OCI-LY7 (cell line): ENCODE data around the gene EEF1AKMT1. TPM values are rescaled to one million over a fixed set of nuclear protein-coding genes. Genes with fewer than 3 reads are reported as not detected.

Experiments used
- BruUV-seq: library from RNA; stranded (reverse); fragments of 400-500 nt; replicated peaks from 2 replicates; lab custom pipeline; 2021; lab: Mats Ljungman, UMichigan
- CTCF ChIA-PET: fragments of 300-600 bp; sonication (Branson Sonifier 250); formaldehyde crosslinking; loops from one replicate; lab custom pipeline; 2022; ENCODE audit warnings: antibody characterized with exemption; ENCODE audit not compliant: unreplicated experiment; lab: Charles Lee
- POLR2A ChIA-PET: fragments of 300-600 bp; sonication (Branson Sonifier 250); formaldehyde crosslinking; loops from one replicate; lab custom pipeline; 2022; ENCODE audit warnings: antibody characterized with exemption; lab: Charles Lee
- DNase-seq: peaks from one replicate; pipeline ENCODE4 v3.0.0-alpha.2; 2015; ENCODE audit warnings: low spot score
- H2AFZ ChIP-seq: fragments of 200-600 bp; sonication (generic), shearing (Covaris generic); 2 replicates; pipeline ENCODE4 v1.6.1; 2014; ENCODE audit warnings: mild to moderate bottlenecking, antibody characterized with exemption, low read length, moderate library complexity
- H3K27ac ChIP-seq: fragments of 200-600 bp; sonication (generic); 2 replicates; pipeline ENCODE4 v1.5.1; 2014; ENCODE audit warnings: mixed run types, low read depth, mild to moderate bottlenecking, moderate library complexity, low read length, inconsistent platforms; ENCODE audit not compliant: poor library complexity, severe bottlenecking
- H3K36me3 ChIP-seq: fragments of 200-600 bp; sonication (generic); 2 replicates; pipeline ENCODE4 v1.6.1; 2014; ENCODE audit warnings: mild to moderate bottlenecking, antibody characterized with exemption, low read length, moderate library complexity, mixed read lengths; ENCODE audit not compliant: insufficient read depth
- H3K4me1 ChIP-seq: fragments of 200-600 bp; sonication (generic); 2 replicates; pipeline ENCODE4 v1.5.1; 2014; ENCODE audit warnings: mild to moderate bottlenecking, low read length; ENCODE audit not compliant: insufficient read depth, poor library complexity, severe bottlenecking
- H3K4me2 ChIP-seq: fragments of 200-600 bp; sonication (generic); 2 replicates; pipeline ENCODE4 v1.6.1; 2014; ENCODE audit warnings: mild to moderate bottlenecking, low read length
- H3K4me3 ChIP-seq: fragments of 200-600 bp; sonication (generic); 2 replicates; pipeline ENCODE4 v1.5.1; 2014; ENCODE audit warnings: mild to moderate bottlenecking, low read depth, low read length; ENCODE audit not compliant: poor library complexity, severe bottlenecking
- H3K79me2 ChIP-seq: fragments of 200-600 bp; sonication (generic); 2 replicates; pipeline ENCODE4 v1.6.1; 2016; ENCODE audit warnings: low read depth, mild to moderate bottlenecking, low read length, moderate library complexity, mixed read lengths; ENCODE audit not compliant: insufficient read depth
- H3K9me2 ChIP-seq: fragments of 200-600 bp; sonication (generic); 2 replicates; pipeline ENCODE4 v1.6.1; 2016; ENCODE audit warnings: mild to moderate bottlenecking, low read length, mixed read lengths; ENCODE audit not compliant: insufficient read depth
- H3K9me3 ChIP-seq: fragments of 200-600 bp; sonication (generic); 2 replicates; pipeline ENCODE4 v1.6.1; 2014; ENCODE audit warnings: mild to moderate bottlenecking, mixed run types, low read length, mixed read lengths
- H4K20me1 ChIP-seq: fragments of 200-600 bp; sonication (generic); 2 replicates; pipeline ENCODE4 v1.6.1; 2014; ENCODE audit warnings: mild to moderate bottlenecking, antibody characterized with exemption, low read length, moderate library complexity, mixed read lengths; ENCODE audit not compliant: insufficient read depth
- CTCF ChIP-seq: fragments of 200-600 bp; sonication (generic); conservative IDR thresholded peaks from 2 replicates; pipeline ENCODE4 v1.5.1; 2014; ENCODE audit warnings: mild to moderate bottlenecking, antibody characterized with exemption, low read length, moderate library complexity, mixed read lengths
- EZH2phosphoT487 ChIP-seq: fragments of 200-600 bp; sonication (generic); IDR thresholded peaks from 2 replicates; pipeline ENCODE4 v1.6.1; 2018; ENCODE audit warnings: low read depth, borderline replicate concordance, mild to moderate bottlenecking, mixed run types, antibody characterized with exemption, low read length, moderate library complexity, mixed read lengths
- intact Hi-C: fragments of 100-400 bp; cut with micrococcal nuclease; formaldehyde crosslinking; loops from one replicate; pipeline ENCODE4 v1.10.0; 2022; ENCODE audit not compliant: unreplicated experiment
- total RNA-seq, 2 experiments: library from RNA; depleted of rRNA in 1 of 2; stranded (reverse); fragments of >200 nt in 1 of 2; shearing (Covaris generic) in 1 of 2; gene quantifications; 2 replicates each; pipeline ENCODE4 v1.2.3, GENCODE V29; 2014 to 2022

EEF1AKMT1 gene
- total RNA-seq, 2 experiments from 2014 or later = 1.5 to 2.5 TPM

GRCh38 chr13:20708216-20708615 lies 65.5 kb downstream of the EEF1AKMT1 start:
- BruUV-seq = no TSS peak
- POLR2A ChIA-PET = no interaction called here
- no peaks in the 10 kb centered on the region for H3K79me2 ChIP-seq

GRCh38 chr13:20706661-20707060 lies 67.1 kb downstream of the EEF1AKMT1 start:
- H3K4me1 ChIP-seq = peaks cover 13% of the 10 kb centered on the region
- no peaks in the 10 kb centered on the region for H4K20me1 ChIP-seq
- POLR2A ChIA-PET = no interaction called here
- H3K79me2 ChIP-seq = no peaks in the 10 kb centered on the region
- no peaks in the 10 kb centered on the region for H3K9me3 ChIP-seq
- H3K9me2 ChIP-seq = no peaks in the 10 kb centered on the region
- DNase-seq = no peak
- no peaks in the 10 kb centered on the region for H3K36me3 ChIP-seq
- BruUV-seq = no TSS peak
- H3K27ac ChIP-seq = no peak overlapping the region
- no peak overlapping the region for H3K4me2 ChIP-seq
- CTCF ChIA-PET = no interaction called here
- no peak overlapping the region for H3K4me3 ChIP-seq
- intact Hi-C loops = loop anchor here (10.0 kb wide), 1 partner anchor 198 kb away; the partner anchor contains the start of gene XPO4
- TF ChIP-seq EZH2phosphoT487 = no peak
- no peak overlapping the region for H2AFZ ChIP-seq

More at GRCh38 chr13:20708216-20708615, 65.5 kb downstream of the EEF1AKMT1 start:
- TF ChIP-seq EZH2phosphoT487 (no peak), CTCF (no peak)
- H4K20me1 ChIP-seq = no peaks in the 10 kb centered on the region
- CTCF ChIA-PET = no interaction called here
- no peaks in the 10 kb centered on the region for H3K9me2 ChIP-seq
- H3K27ac ChIP-seq = no peak overlapping the region
- no peak overlapping the region for H2AFZ ChIP-seq
- no peak overlapping the region for H3K4me2 ChIP-seq
- no peaks in the 10 kb centered on the region for H3K36me3 ChIP-seq
- intact Hi-C loops = loop anchor here (10.0 kb wide), 1 partner anchor 197 kb away; the partner anchor contains the start of gene XPO4
- no peak for DNase-seq
- H3K9me3 ChIP-seq = no peaks in the 10 kb centered on the region
- H3K4me1 ChIP-seq = no peaks in the 10 kb centered on the region
- no peak overlapping the region for H3K4me3 ChIP-seq

- intact Hi-C loops = loop anchor here (2.0 to 10.0 kb wide), 5 partner anchors 123 to 773 kb away; partner anchors contain the start of genes IFT88 and XPO4
- DNase-seq = no peak
- no peaks in the 10 kb centered on the region for H3K9me3 ChIP-seq
- no peaks in the 10 kb centered on the region for H3K36me3 ChIP-seq
- no peak overlapping the region for H2AFZ ChIP-seq
- H3K4me3 ChIP-seq = peak overlapping the region; percentile 6
- peak overlapping the region; percentile 26; the same call in 1 of the 2 replicates for H3K4me2 ChIP-seq
- BruUV-seq = no TSS peak
- H3K9me2 ChIP-seq = no peaks in the 10 kb centered on the region
- no peaks in the 10 kb centered on the region for H3K79me2 ChIP-seq
- POLR2A ChIA-PET = no interaction called here
- H3K27ac ChIP-seq = no peak overlapping the region
- H4K20me1 ChIP-seq = no peaks in the 10 kb centered on the region
- TF ChIP-seq CTCF = no peak
- no peak for TF ChIP-seq EZH2phosphoT487
- H3K4me1 ChIP-seq = peaks cover 13% of the 10 kb centered on the region
- CTCF ChIA-PET = no interaction called here
Observed at GRCh38 chr13:20704459-20705069, 69.2 kb downstream of the EEF1AKMT1 start.
